AG04449 (cell line): Measurements from ENCODE around the gene NAAA.

Experiments used
- CTCF ChIA-PET: fragments of 350-600 bp; formaldehyde crosslinking; extraction: SDS; loops from one replicate; lab custom pipeline; 2021; ENCODE audit warnings: antibody characterized with exemption; lab: Yijun Ruan, JAX
- POLR2A ChIA-PET: fragments of 400-600, 350-600 bp; formaldehyde crosslinking; extraction: SDS; loops from one replicate; lab custom pipeline; 2020; ENCODE audit warnings: antibody characterized with exemption, inconsistent platforms; lab: Yijun Ruan, JAX
- DNase-seq: peaks from one replicate; pipeline ENCODE4 v3.0.0-alpha.2; 2010; ENCODE audit warnings: low read depth, low spot score
- H3K4me3 ChIP-seq: 2 replicates; pipeline ENCODE4 v1.5.1; 2011; ENCODE audit warnings: low read depth, mild to moderate bottlenecking, control low read depth, low read length
- CTCF ChIP-seq: IDR thresholded peaks from one replicate; pipeline ENCODE4 v1.5.1; 2011; ENCODE audit warnings: mild to moderate bottlenecking, moderate library complexity, low read length, control low read depth, inconsistent platforms; ENCODE audit not compliant: insufficient read depth; ENCODE audit errors: missing control alignments

Gene NAAA

GRCh38 chr4:75880278-75880677 is 60.5 kb downstream of the NAAA start:
- H3K4me3 ChIP-seq, result no peak overlapping the region
- CTCF ChIA-PET, result interaction anchor here (5.3 kb wide), 1 partner anchor 15 kb away, joined by 32 read pairs; no protein-coding TSS in a partner anchor
- POLR2A ChIA-PET, result no interaction called here
- TF ChIP-seq CTCF, result no peak
- no peak for DNase-seq

- no peak for TF ChIP-seq CTCF
- CTCF ChIA-PET, result interaction anchor here (5.3 kb wide), 1 partner anchor 17 kb away, joined by 32 read pairs; no protein-coding TSS in a partner anchor
- DNase-seq, result no peak
- H3K4me3 ChIP-seq, result no peak overlapping the region
- POLR2A ChIA-PET, result no interaction called here
These were observed 62.5 kb downstream of the NAAA start for GRCh38 chr4:75878246-75878756.

GRCh38 chr4:75876218-75876617 is 64.6 kb downstream of the NAAA start:
- ChIA-PET CTCF (interaction anchor here (1.3 to 2.5 kb wide), 2 partner anchors 20 to 28 kb away, joined by 3 to 17 read pairs; no protein-coding TSS in a partner anchor), POLR2A (no interaction called here)
- no peak for DNase-seq
- H3K4me3 ChIP-seq, result no peak overlapping the region
- no peak for TF ChIP-seq CTCF

- no peak for TF ChIP-seq CTCF
- CTCF ChIA-PET, result interaction anchor here (1.3 to 1.4 kb wide), 3 partner anchors 24 to 46 kb away, joined by 3 to 4 read pairs (median 4); no protein-coding TSS in a partner anchor
- H3K4me3 ChIP-seq, result no peak overlapping the region
- no peak for DNase-seq
- POLR2A ChIA-PET, result no interaction called here
These were observed 71.7 kb downstream of the NAAA start for GRCh38 chr4:75869100-75869499.

- POLR2A ChIA-PET, result no interaction called here
- no peak overlapping the region for H3K4me3 ChIP-seq
- TF ChIP-seq CTCF, result no peak
- CTCF ChIA-PET, result interaction anchor here (1.1 to 1.2 kb wide), 2 partner anchors 19 to 29 kb away, joined by 4 read pairs; no protein-coding TSS in a partner anchor
- DNase-seq, result no peak
These were observed 73.7 kb downstream of the NAAA start for GRCh38 chr4:75867130-75867529.
